ENCODE results near the gene RHBG. TPM values are rescaled to one million over a fixed set of nuclear protein-coding genes. Genes with fewer than 3 reads are reported as not detected.
"Not testable (repeated sequence)": the region's sequence is repeated elsewhere in the genome, so short reads cannot be mapped to it uniquely, and the experiment has no call there.

Gene RHBG
- total RNA-seq, 1 donor from 2014 or later = not detected

- Histone ChIP-seq H3K4me3 (ENCODE audit: low read length in 3 of 3) (no peak overlapping the region), H3K9ac (ENCODE audit: low read depth in 1 of 3, low read length in 3 of 3) (no peak overlapping the region), H3K4me1 (ENCODE audit: control insufficient read depth in 3 of 3, insufficient read depth in 3 of 3, low read length in 3 of 3) (no peaks in the 10 kb centered on the region), H3K27ac (ENCODE audit: low read depth, low read length) (no peak overlapping the region), H3K27me3 (ENCODE audit: control insufficient read depth in 3 of 3, insufficient read depth in 3 of 3, low read length in 3 of 3) (peaks cover 0 to 4% (median 0%) of the 10 kb centered on the region in 3 donors), H3K9me3 (ENCODE audit: control insufficient read depth in 3 of 3, low read length in 3 of 3) (no peaks in the 10 kb centered on the region), H3K36me3 (ENCODE audit: control insufficient read depth in 3 of 3, insufficient read depth in 3 of 3, low read length in 3 of 3) (no peaks in the 10 kb centered on the region)
Measured at GRCh38 chr1:156344409-156344808, 24.6 kb upstream of the RHBG start.

- H3K4me1 ChIP-seq (ENCODE audit: control insufficient read depth in 3 of 3, insufficient read depth in 3 of 3, low read length in 3 of 3); H3K27me3 ChIP-seq (ENCODE audit: control insufficient read depth in 3 of 3, insufficient read depth in 3 of 3, low read length in 3 of 3); H3K9me3 ChIP-seq (ENCODE audit: control insufficient read depth in 3 of 3, low read length in 3 of 3); H3K36me3 ChIP-seq (ENCODE audit: control insufficient read depth in 3 of 3, insufficient read depth in 3 of 3, low read length in 3 of 3); H3K4me3 ChIP-seq (ENCODE audit: low read length in 3 of 3); H3K27ac ChIP-seq (ENCODE audit: low read depth, low read length); H3K9ac ChIP-seq (ENCODE audit: low read depth in 1 of 3, low read length in 3 of 3): not testable (repeated sequence)
Measured at GRCh38 chr1:156346035-156346434, 23.0 kb upstream of the RHBG start.

DNA sequence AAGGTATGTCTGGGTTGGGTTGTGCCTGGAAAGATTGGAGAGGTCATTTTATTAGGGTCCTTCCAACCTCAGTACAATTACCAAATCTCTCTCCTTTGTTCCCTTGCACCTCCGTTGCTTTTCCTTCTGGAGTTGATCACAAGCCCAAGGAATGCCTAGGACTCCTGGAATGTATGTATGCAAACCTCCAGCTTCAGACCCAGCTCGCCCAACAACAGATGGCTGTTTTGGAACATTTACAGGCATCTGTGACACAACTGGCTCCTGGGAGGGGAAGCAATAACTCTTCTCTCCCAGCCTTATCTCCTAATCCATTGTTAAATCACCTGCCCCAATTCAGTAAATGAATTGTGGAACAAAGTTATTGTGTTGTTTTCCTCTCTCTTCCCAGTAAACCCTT lies 22.4 kb upstream of the RHBG start:
- Histone ChIP-seq H3K4me1 (ENCODE audit: control insufficient read depth in 3 of 3, insufficient read depth in 3 of 3, low read length in 3 of 3) (no peaks in the 10 kb centered on the region), H3K9ac (ENCODE audit: low read depth in 1 of 3, low read length in 3 of 3) (no peak overlapping the region), H3K36me3 (ENCODE audit: control insufficient read depth in 3 of 3, insufficient read depth in 3 of 3, low read length in 3 of 3) (no peaks in the 10 kb centered on the region)

GRCh38 chr1:156347331-156347730 lies 21.7 kb upstream of the RHBG start:
- H3K36me3 ChIP-seq (ENCODE audit: control insufficient read depth in 3 of 3, insufficient read depth in 3 of 3, low read length in 3 of 3) = no peaks in the 10 kb centered on the region
- no peaks in the 10 kb centered on the region for H3K9me3 ChIP-seq (ENCODE audit: control insufficient read depth in 3 of 3, low read length in 3 of 3)
- H3K9ac ChIP-seq (ENCODE audit: low read depth in 1 of 3, low read length in 3 of 3) = no peak overlapping the region
- H3K27ac ChIP-seq (ENCODE audit: low read depth, low read length) = no peak overlapping the region
- H3K27me3 ChIP-seq (ENCODE audit: control insufficient read depth in 3 of 3, insufficient read depth in 3 of 3, low read length in 3 of 3) = peaks cover 0 to 4% (median 0%) of the 10 kb centered on the region in 3 donors
- no peaks in the 10 kb centered on the region for H3K4me1 ChIP-seq (ENCODE audit: control insufficient read depth in 3 of 3, insufficient read depth in 3 of 3, low read length in 3 of 3)
- no peak overlapping the region for H3K4me3 ChIP-seq (ENCODE audit: low read length in 3 of 3)

More for the DNA sequence above, 22.4 kb upstream of the RHBG start:
- Histone ChIP-seq H3K9me3 (ENCODE audit: control insufficient read depth in 3 of 3, low read length in 3 of 3) (no peaks in the 10 kb centered on the region), H3K27ac (ENCODE audit: low read depth, low read length) (no peak overlapping the region), H3K27me3 (ENCODE audit: control insufficient read depth in 3 of 3, insufficient read depth in 3 of 3, low read length in 3 of 3) (peaks cover 0 to 4% (median 0%) of the 10 kb centered on the region in 3 donors), H3K4me3 (ENCODE audit: low read length in 3 of 3) (no peak overlapping the region)

DNA sequence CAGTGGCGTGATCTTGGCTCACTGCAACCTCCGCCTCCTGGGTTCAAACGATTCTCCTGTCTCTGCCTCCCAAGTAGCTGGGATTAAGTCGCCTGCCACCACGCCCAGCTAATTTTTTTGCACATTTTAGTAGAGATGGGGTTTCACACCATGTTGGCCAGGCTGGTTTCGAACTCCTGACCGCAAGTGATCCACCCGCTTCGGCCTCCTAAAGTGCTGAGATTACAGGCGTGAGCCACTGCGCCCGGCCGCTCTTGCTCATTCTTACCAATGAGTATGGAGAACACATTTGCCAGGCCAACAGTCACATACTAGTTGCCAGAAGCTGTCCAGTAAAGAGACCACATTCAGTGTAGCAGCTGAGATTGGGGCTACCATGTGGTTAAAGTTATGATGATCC lies 16.5 kb upstream of the RHBG start:
- H3K4me1 ChIP-seq (ENCODE audit: control insufficient read depth in 3 of 3, insufficient read depth in 3 of 3, low read length in 3 of 3); H3K9ac ChIP-seq (ENCODE audit: low read depth in 1 of 3, low read length in 3 of 3); H3K4me3 ChIP-seq (ENCODE audit: low read length in 3 of 3); H3K9me3 ChIP-seq (ENCODE audit: control insufficient read depth in 3 of 3, low read length in 3 of 3); H3K36me3 ChIP-seq (ENCODE audit: control insufficient read depth in 3 of 3, insufficient read depth in 3 of 3, low read length in 3 of 3); H3K27ac ChIP-seq (ENCODE audit: low read depth, low read length): not testable (repeated sequence)
- H3K27me3 ChIP-seq (ENCODE audit: control insufficient read depth in 3 of 3, insufficient read depth in 3 of 3, low read length in 3 of 3) = peaks cover 11 to 13% (median 13%) of the 10 kb centered on the region in 3 donors

- no peaks in the 10 kb centered on the region for H3K36me3 ChIP-seq (ENCODE audit: control insufficient read depth in 3 of 3, insufficient read depth in 3 of 3, low read length in 3 of 3)
- H3K4me3 ChIP-seq (ENCODE audit: low read length in 3 of 3) = no peak overlapping the region
- H3K27me3 ChIP-seq (ENCODE audit: control insufficient read depth in 3 of 3, insufficient read depth in 3 of 3, low read length in 3 of 3) = peaks cover 19 to 20% (median 20%) of the 10 kb centered on the region in 3 donors
- peaks cover 0 to 4% (median 4%) of the 10 kb centered on the region in 3 donors for H3K4me1 ChIP-seq (ENCODE audit: control insufficient read depth in 3 of 3, insufficient read depth in 3 of 3, low read length in 3 of 3)
- no peaks in the 10 kb centered on the region for H3K9me3 ChIP-seq (ENCODE audit: control insufficient read depth in 3 of 3, low read length in 3 of 3)
- H3K9ac ChIP-seq (ENCODE audit: low read depth in 1 of 3, low read length in 3 of 3) = no peak overlapping the region
- no peak overlapping the region for H3K27ac ChIP-seq (ENCODE audit: low read depth, low read length)
Measured at GRCh38 chr1:156356262-156356874, 12.6 kb upstream of the RHBG start.

DNA sequence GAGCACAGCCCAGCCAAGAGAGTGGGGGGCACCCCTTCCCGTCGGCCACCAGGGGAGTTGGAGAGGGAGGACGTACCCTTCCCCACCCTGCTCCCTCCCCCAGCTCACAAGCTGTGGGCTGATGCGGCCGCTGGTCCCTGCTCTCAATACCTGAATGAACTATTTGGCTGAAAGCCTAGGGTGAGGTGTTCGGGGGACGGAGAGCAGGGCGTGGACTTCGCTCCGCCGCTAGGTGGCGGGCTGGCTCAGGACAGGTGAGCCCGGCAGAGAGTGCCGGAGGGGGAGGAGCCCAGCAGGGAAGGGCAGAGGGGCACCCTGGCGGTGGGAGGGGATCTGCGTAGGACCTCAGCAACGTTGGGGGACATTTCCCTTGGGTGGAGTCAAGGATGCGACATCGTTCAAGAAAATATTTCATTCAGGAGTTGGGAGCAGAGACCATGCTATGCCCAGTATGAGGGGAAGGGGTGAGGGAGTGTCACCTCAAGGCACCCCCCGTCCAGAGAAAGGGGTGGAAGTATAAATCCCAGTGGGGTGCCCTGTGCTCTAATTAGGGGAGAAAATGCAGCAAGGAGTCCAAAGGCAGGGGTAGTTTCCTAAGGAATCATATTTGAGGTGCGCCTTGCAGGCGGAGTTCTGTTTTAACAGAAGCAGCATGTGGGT lies 12.0 kb upstream of the RHBG start:
- no peak overlapping the region for H3K27ac ChIP-seq (ENCODE audit: low read depth, low read length)
- H3K27me3 ChIP-seq (ENCODE audit: control insufficient read depth in 3 of 3, insufficient read depth in 3 of 3, low read length in 3 of 3) = peaks cover 19 to 20% (median 20%) of the 10 kb centered on the region in 3 donors
- H3K9ac ChIP-seq (ENCODE audit: low read depth in 1 of 3, low read length in 3 of 3) = no peak overlapping the region
- no peak overlapping the region for H3K4me3 ChIP-seq (ENCODE audit: low read length in 3 of 3)
- H3K36me3 ChIP-seq (ENCODE audit: control insufficient read depth in 3 of 3, insufficient read depth in 3 of 3, low read length in 3 of 3) = no peaks in the 10 kb centered on the region
- no peaks in the 10 kb centered on the region for H3K9me3 ChIP-seq (ENCODE audit: control insufficient read depth in 3 of 3, low read length in 3 of 3)
- peaks cover 0 to 4% (median 4%) of the 10 kb centered on the region in 3 donors for H3K4me1 ChIP-seq (ENCODE audit: control insufficient read depth in 3 of 3, insufficient read depth in 3 of 3, low read length in 3 of 3)

DNA sequence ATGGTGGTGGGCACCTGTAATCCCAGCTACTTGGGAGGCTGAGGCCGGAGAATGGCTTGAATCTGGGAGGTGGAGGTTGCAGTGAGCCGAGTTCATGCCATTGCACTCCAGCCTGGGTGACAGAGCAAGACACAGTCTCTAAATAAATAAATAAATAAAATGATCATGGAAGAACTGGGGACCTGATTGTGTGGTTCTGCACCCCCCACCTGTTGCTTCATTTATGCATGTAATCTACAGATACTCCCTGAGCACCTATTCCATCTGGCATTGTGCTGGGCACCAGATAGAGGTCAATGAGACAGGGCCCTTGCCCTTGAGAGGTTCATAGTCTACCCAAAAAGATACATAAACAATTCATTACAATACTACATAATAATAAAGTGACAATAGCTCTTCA lies 11.0 kb upstream of the RHBG start:
- Histone ChIP-seq H3K4me3 (ENCODE audit: low read length in 3 of 3) (no peak overlapping the region), H3K27me3 (ENCODE audit: control insufficient read depth in 3 of 3, insufficient read depth in 3 of 3, low read length in 3 of 3) (peaks cover 19 to 20% (median 20%) of the 10 kb centered on the region in 3 donors)

DNA sequence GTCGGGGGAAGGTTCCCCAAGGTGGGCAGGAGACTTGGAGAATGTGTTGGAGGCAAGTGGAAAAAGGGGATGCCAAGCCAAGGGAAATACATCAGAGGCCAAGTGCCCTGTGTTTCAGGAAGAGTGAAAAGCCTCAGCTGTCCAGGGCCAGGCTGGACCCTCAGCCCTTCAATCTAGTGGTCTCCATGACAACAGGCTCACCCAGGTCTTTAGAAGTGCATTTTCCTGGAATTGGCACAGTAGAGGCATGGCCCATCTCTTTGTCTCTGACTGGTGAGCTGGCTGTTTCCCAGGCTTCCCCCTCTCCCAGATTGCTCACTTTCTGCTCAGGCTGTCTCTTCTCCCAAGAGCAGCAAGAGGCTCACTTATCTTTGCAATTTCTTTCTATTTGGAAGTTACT lies 10.4 kb upstream of the RHBG start:
- Histone ChIP-seq H3K36me3 (ENCODE audit: control insufficient read depth in 3 of 3, insufficient read depth in 3 of 3, low read length in 3 of 3) (no peaks in the 10 kb centered on the region), H3K27ac (ENCODE audit: low read depth, low read length) (no peak overlapping the region), H3K4me1 (ENCODE audit: control insufficient read depth in 3 of 3, insufficient read depth in 3 of 3, low read length in 3 of 3) (peaks cover 0 to 4% (median 4%) of the 10 kb centered on the region in 3 donors), H3K4me3 (ENCODE audit: low read length in 3 of 3) (no peak overlapping the region), H3K9me3 (ENCODE audit: control insufficient read depth in 3 of 3, low read length in 3 of 3) (no peaks in the 10 kb centered on the region), H3K9ac (ENCODE audit: low read depth in 1 of 3, low read length in 3 of 3) (no peak overlapping the region), H3K27me3 (ENCODE audit: control insufficient read depth in 3 of 3, insufficient read depth in 3 of 3, low read length in 3 of 3) (peaks cover 20% of the 10 kb centered on the region in 3 donors)

More for the DNA sequence above, 11.0 kb upstream of the RHBG start:
- Histone ChIP-seq H3K27ac (ENCODE audit: low read depth, low read length) (no peak overlapping the region), H3K9me3 (ENCODE audit: control insufficient read depth in 3 of 3, low read length in 3 of 3) (no peaks in the 10 kb centered on the region), H3K9ac (ENCODE audit: low read depth in 1 of 3, low read length in 3 of 3) (no peak overlapping the region), H3K36me3 (ENCODE audit: control insufficient read depth in 3 of 3, insufficient read depth in 3 of 3, low read length in 3 of 3) (no peaks in the 10 kb centered on the region), H3K4me1 (ENCODE audit: control insufficient read depth in 3 of 3, insufficient read depth in 3 of 3, low read length in 3 of 3) (peaks cover 0 to 4% (median 4%) of the 10 kb centered on the region in 3 donors)

GRCh38 chr1:156359249-156359648 lies 9.8 kb upstream of the RHBG start:
- H3K4me3 ChIP-seq (ENCODE audit: low read length in 3 of 3) = no peak overlapping the region
- H3K9me3 ChIP-seq (ENCODE audit: control insufficient read depth in 3 of 3, low read length in 3 of 3) = no peaks in the 10 kb centered on the region
- H3K9ac ChIP-seq (ENCODE audit: low read depth in 1 of 3, low read length in 3 of 3) = no peak overlapping the region
- peaks cover 0 to 4% (median 4%) of the 10 kb centered on the region in 3 donors for H3K4me1 ChIP-seq (ENCODE audit: control insufficient read depth in 3 of 3, insufficient read depth in 3 of 3, low read length in 3 of 3)
- no peaks in the 10 kb centered on the region for H3K36me3 ChIP-seq (ENCODE audit: control insufficient read depth in 3 of 3, insufficient read depth in 3 of 3, low read length in 3 of 3)
- H3K27ac ChIP-seq (ENCODE audit: low read depth, low read length) = no peak overlapping the region
- H3K27me3 ChIP-seq (ENCODE audit: control insufficient read depth in 3 of 3, insufficient read depth in 3 of 3, low read length in 3 of 3) = peaks cover 23 to 26% (median 24%) of the 10 kb centered on the region in 3 donors
